CD4-positive, alpha-beta T cell treated with Interleukin-10 for 1 hour (primary cell): ENCODE measurements around the gene SCN2B.

ENCODE experiments used
- DNase-seq: peaks from one replicate; pipeline ENCODE4 v3.0.0-alpha.2; 2020

Gene SCN2B

DNA sequence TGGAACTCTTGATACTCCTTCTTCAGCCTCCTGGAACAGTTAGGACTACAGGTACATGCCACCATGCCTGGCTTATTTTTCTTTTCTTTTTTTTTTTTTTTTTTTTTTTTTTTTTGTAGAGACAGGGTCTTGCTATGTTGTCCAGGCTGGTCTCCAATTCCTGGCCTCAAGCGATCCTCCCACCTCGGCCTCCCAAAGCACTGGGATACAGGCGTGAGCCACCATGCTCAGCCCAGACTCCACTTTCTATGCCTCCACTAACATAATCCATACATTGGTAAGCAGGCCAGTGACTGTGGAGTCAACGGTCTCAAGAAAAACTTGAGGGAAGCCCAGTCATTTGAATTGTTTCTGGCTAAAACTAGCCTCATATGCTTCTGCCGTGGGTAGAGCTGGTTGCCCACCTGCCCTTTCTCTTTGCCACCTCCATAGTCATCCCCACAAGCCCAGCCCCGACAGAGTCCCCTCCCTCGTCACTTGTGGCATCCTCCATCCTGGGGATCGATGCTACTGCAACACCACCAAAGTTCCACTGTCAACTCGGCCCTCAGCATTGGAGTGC, 2.4 kb downstream of the SCN2B start:
- no peak for DNase-seq

DNA sequence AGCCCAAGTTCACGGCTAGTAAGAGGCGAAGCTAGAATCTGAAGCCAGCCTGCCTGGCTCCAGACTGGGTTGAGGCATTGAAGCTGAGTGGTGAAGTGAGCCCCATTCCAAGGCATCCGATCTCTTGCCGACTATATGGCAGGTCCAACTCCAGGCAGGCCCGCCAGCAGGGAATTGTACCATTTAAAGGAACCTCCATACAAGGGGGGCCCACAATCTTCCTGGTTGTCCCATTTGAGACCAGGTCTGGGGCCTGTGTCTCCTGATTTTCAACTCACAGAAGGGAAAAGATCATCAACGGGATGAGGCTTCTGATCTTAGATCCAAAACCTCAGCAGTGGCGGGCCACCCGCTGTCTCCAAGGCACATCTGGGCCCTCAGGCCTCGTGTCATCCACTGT, 4.1 kb downstream of the SCN2B start:
- DNase-seq: no peak

DNA sequence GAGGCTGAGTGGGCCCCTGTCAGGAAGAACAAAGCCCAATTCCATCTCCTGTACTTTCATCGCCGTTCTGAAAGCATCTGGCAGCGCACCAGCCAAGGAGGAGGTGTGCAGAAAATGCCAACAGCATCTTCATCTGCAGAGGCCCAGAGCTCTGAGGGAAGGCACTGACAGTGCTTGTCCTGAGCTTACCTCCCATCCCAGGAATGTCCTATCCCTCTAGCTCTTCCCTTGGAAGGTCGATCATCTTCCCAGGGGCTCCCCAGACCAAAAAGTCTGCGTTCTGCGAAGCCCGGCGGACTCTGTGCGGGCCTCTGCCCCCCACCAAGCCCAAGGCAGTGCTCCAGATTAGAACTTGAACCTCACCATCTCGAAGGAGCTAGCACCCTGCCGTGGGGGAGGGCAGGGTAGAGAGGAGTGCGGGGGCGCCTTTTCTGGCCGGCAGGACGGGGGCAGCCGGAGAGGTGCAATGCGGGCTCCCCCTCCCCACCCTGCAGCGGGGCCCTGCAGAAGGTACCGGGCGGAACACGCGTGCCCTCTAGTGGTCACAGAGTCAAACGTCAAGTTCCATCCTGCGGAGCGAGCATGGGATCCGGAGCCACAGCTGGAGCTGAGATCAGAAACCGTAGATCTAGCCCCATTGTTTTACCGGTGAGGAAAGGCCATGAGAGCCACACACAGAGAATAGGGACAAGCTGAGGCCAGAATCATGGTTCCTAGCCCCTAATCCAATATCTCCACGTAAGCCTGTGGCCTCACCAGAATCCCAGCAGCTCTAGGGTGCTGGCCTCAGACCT, 5.0 kb downstream of the SCN2B start:
- peak; percentile 76 for DNase-seq

DNA sequence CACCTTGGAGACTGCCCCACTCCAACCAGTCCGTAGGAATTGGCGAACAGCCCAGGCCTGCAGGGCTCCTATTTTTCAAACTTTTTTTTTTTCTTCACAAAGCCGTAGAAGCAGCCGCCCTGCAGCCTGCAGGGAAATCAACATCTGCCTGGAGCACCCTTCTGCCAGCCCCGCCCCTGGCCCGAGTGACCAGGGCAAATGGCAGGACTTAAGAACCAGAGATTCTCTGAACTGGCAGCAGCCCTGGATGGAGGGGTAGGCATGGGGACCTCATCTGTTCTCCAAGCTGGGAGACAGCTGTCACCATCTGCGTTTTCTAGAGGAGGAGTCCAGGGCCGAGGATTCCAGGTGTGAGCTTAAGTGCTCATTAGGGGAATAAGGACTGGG, 5.6 kb downstream of the SCN2B start:
- no peak for DNase-seq

GRCh38 chr11:118170231-118170630, 6.2 kb downstream of the SCN2B start:
- no peak for DNase-seq

- no peak for DNase-seq
These were observed 6.9 kb downstream of the SCN2B start for GRCh38 chr11:118169300-118170140.

DNA sequence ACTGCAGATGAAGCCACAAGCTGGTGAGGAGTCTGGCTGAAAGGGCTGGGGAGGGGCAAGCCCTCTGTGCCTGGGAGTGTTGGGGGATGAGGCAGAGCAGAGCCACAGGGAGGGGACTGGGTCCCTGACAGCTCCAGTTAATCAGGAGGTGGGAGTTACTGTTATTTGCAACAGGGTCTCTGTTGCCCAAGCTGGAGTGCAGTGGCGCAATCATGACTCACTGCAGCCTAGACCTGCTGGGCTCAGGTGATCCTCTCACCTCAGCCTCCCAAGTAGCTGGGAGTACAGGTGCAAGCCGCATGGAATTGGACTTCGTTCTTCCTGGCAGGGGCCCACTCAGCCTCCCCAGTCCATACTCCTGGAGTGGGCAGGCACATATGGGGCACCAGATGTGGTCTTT, 7.7 kb downstream of the SCN2B start:
- no peak for DNase-seq

- DNase-seq: no peak
These were observed 8.1 kb downstream of the SCN2B start for GRCh38 chr11:118168316-118168715.

GRCh38 chr11:118167906-118168305, 8.5 kb downstream of the SCN2B start:
- no peak for DNase-seq

GRCh38 chr11:118167253-118167652, 9.2 kb downstream of the SCN2B start:
- no peak for DNase-seq

DNA sequence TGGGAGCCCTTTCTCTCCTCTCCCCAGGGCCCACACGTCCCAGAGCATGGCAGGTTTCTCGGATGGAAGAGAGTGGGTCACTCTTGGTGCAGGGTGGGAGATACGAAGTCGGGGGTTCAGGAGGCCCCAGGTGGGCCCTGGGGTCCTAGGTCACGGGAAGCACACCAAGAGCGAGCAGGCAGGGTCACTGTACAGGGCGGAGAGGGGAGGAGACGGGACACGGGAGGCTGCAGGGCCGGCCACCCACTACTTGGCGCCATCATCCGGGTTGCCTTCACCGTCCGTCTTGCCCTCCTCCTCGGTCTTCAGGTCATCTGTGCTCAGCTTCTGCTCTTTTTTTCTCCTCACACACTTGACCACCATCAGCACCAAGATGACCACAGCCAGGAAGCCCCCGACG, 9.8 kb downstream of the SCN2B start:
- no peak for DNase-seq

DNA sequence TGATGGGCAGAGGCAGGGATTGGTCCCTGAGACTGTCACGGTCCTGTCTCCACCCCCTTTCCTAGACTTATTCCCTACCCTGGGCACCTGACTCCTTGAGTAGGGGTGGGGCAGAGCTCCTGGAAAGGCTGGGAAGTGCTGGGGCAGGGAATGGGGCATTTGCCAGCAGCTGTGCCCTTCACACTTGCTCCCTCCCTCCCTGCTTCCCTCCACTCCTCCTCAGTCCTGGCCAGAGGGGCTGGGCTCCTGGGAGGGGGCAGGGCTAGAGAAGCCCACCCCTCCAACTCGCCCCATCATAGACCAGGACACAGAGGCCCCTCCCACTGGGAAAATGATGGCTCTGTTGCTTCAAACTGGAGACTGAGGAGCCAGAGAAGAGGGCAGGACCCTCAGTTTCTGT, 11.6 kb downstream of the SCN2B start:
- DNase-seq: no peak

DNA sequence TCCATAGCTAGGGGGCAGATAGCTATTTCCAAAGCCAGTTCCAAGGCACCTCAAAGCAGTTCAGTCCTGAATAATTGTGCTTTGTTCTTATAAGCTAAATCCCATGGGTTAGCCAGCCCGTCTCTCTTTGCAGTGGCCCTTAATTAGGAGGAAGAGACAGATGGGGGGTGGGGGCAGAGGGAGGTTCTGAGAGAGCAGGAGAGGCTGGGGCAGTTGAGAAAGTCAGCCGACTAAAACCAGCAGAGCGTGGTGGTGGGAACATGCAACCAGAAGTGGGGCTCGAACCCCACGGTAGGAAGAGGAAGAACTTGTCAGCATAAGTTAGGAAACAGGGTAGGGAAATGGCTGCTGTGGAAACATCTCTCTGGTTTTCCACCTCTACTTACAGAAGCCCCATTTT, 12.9 kb downstream of the SCN2B start:
- no peak for DNase-seq

DNA sequence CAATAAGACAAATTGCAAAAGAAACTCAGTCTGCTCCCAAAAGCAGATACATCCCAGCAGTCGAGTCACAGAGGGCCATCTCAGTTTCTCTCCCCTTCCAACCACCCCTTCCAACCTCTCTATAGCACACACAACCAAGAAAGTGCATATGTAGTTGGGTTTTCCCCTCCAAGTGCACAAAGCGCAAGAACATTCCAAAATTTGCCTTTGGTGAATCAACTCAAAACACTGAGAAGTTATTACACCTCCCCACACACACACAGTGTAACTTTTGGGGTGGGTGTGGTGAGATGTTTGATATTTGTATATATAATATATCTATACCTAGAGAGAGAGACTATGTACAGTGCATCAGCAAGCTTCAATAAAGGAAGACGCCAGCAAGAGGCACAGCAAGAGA, 13.6 kb downstream of the SCN2B start:
- DNase-seq: no peak

- no peak for DNase-seq
These were observed 14.7 kb downstream of the SCN2B start for GRCh38 chr11:118161786-118162185.

DNA sequence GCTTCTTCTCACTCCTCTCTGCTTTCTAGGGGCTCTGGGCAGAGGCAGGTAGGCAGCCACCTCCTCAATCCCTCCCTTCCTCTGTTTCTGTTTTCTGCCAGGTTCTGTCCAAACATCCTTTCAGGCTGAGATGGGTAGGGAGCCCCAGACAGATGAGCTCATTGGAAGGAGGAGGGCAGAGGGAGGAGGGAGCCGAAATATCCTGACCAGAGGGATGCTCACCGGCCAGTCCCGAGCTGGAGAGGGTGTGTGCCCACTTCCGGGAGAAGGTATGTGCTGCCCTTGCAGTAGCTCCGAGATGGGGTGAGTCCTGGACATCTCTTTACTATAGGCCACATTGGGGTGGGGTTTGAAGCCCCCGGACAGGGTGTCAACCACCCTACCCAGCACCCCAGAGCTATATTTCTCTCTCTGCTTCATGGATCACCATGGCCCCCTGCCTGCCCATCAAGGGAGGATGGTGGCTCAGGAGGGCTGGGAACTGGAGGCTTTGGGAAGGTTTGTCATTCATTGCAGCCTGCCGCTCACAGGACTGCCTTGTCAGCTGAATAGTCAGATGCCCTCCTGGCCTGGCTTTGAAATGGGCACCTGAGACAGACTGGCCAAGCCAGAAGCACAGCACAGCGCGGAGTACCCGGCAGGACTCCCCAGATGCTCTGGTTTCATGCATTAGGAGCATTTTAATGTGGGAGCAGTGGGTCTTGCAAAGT, 19.1 kb downstream of the SCN2B start:
- DNase-seq: no peak

DNA sequence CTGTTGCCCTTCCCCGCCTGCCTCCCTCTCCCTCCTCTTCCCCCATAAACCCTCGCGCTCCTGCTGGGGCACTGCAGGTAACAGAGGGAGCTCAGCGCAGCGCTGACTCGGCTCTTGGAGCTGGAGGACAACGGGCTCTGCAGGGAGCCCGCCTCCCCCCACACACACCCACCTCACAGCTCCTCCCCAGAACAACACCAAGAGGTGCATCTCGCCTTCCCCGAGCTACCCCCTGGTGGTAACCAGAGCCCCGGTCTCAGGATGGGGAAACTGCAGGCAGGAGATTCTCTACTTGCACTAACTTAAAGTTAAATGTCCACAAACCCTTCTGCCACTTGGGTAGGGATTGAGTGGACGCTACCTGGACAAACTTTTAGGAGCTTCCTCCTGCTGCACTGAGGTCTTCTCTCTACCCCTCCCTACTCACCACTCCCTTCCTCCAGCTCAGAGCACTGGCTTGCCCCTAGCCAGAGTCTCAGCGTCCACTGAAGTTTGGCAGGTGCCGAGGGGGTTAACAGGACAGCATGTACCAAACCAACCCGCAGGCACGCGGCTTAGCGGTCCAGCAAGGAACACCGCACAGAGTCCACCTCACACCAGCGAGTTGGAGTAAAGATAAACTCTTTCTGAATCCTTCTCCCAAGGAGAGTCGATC, 19.8 kb downstream of the SCN2B start:
- peak; percentile 17 for DNase-seq

DNA sequence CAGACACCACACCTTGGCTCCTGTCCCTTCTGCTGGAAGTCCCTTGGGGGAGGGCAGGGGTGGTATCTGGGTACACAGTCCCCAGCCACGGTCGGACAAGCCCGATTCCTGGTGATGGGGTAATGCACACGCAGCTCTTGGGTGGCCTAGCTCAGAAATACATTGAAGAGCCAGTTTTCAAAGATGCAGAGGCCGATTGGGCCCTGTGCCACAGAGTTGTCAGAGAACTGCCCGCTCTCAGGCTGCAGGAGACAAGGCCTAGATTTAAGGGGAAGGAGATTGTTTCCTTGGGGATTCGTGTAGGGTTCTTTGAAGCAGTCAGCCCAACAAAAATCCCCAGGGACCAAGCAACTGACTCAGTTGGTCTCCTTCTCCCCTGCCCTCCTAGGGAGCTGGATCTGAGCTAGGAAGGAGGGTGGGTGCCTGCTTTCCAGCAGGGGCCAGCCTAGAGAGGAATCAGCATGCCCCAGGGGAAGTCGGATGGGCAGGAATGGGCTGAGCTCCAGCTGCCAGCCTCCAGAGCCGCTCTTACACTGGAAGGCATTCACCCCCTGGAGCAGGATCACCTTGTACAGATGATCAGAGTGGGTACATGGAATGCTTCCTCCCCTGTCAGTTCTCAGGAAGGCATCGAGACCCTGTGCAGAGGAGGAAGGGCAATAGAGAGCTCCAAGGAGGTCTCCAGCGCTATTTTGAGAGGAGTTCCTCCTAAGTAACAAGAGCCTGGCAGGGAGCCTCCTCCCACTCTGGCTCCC, 20.5 kb downstream of the SCN2B start:
- no peak for DNase-seq

DNA sequence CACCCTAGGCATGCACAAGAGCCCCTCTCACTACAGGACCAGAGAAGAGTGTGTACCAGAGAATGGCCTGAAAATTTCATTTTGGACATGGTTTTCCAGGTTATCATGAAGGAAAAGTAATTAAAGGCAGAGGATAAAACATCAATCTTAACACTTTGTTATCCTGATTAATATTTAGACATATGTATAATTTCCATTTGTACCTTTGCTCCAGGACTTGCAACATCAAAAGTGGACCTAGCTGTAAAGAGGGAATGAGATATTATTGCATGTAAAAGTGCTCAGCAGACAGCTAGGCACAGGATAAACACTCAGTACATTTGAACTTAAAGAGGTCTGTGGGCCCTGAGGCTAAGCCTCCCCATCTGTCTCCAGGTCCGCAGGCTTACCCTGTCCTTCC, 21.8 kb downstream of the SCN2B start:
- no peak for DNase-seq

DNA sequence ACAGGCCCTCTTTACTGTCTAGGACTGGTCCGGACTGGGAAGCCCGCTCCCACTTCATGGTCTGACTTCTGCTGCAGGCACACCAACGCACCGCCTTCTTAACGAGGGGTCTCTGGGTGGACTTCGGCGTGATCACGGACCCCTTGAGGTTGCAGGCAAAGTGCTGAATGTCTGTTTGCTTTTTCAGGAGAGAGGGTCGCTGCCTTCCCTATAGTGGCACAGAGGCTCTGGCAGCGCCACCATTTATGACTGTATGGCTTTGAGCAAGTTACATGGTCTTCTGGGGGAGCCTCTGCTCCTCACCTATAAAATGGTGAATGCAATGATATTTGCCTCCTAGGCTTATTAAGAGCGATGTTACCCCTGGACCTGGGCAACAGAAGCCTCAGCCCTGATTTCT, 22.5 kb downstream of the SCN2B start:
- no peak for DNase-seq

- DNase-seq: no peak
These were observed 22.9 kb downstream of the SCN2B start for GRCh38 chr11:118153516-118153915.
